GM18858 (cell line): ENCODE measurements around the gene NFIX.

Source experiments
- ATAC-seq: cut with Tn5 transposase; IDR thresholded peaks from one replicate; pipeline ENCODE4 v1.9.1; 2021; ENCODE audit not compliant: unreplicated experiment

NFIX gene

GRCh38 chr19:13121551-13122274, 126.4 kb downstream of the NFIX start:
- ATAC-seq: no peak

DNA sequence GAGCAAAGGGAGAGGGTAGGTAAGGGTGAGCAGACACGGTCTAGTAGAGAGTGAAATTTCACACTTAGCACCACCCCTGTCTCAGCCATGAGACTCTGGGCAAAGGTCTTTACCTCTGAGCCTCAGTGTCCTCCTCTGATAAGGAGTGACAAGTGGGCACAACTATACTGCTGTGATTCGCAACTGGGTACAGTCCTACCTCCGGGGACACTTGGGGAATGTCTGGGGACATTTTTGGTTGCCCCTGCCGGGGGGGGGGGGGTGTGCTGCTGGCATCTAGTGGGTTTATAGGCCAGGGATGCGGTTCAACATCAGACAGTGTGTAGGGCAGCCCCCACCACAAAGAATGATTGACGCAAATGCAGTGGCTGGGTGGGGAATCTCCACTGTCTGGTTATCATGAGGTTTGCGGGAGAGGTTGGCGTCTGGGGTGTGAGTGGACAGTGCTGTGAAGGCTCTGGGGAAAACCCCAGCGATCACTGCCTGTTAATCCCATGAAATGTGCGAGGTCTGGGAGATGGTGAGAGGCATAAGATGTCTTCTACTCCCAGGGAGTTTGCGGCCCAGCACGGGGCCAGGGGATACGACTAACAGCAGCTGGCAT, 127.1 kb downstream of the NFIX start:
- ATAC-seq: no peak

GRCh38 chr19:13122980-13123957, 128.0 kb downstream of the NFIX start:
- no peak for ATAC-seq

DNA sequence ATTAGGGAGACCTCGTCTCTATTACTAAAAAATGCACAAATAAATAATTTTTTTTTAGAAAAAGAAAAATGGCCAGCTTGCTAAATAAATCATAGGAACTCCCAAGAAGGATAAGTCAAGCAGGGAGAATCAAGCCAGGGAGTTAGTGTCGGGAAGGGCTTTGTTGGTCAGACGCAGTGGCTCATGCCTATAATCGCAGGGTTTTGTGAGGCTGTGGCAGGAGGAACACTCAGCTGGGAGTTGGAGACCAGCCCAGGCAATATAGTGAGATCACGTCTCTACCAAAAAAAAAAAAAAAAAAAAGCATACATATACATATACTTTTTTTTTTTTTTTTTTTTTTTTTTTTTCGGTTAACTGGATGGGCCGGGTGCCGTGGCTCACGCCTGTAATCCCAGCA, 131.8 kb downstream of the NFIX start:
- ATAC-seq: no peak

DNA sequence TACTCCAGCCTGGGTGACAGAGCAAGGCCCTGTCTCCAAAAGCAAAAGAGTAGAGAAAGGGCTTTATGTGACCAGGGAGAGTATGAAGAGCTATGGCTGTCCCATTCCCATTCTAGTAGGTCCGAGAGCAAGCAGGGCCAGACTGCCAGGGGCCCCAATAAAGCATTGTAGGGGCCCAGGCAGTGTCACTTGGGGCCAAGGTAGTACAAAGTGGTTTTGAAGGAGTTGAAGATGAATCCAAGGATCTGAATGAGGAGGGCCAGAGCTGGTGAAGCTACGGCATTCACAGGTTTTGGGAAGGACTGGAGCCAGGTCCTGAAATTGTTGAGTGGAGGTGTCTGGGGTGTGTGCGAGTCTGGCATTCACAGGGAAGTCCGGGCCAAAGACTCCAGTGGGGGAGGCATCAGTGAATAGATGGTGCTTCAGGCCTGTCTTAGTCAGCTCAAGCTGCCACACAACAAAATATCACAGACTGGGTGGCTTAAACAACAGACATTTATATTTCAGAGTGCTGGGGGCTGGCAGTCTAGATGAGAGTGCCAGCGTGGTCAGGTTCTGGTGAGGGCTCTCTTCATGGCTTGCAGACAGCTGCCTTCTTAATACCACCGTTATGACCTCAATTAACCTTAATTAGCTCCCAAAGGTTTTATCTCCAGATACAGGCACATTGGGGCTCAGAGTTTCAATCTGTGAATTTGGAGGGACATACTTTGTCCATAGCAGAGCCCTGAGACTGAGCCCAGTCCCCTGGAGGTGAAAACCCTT, 132.7 kb downstream of the NFIX start:
- no peak for ATAC-seq

- ATAC-seq: no peak
Observed at GRCh38 chr19:13128583-13128982, 133.3 kb downstream of the NFIX start.

GRCh38 chr19:13129384-13129783, 134.1 kb downstream of the NFIX start:
- no peak for ATAC-seq

DNA sequence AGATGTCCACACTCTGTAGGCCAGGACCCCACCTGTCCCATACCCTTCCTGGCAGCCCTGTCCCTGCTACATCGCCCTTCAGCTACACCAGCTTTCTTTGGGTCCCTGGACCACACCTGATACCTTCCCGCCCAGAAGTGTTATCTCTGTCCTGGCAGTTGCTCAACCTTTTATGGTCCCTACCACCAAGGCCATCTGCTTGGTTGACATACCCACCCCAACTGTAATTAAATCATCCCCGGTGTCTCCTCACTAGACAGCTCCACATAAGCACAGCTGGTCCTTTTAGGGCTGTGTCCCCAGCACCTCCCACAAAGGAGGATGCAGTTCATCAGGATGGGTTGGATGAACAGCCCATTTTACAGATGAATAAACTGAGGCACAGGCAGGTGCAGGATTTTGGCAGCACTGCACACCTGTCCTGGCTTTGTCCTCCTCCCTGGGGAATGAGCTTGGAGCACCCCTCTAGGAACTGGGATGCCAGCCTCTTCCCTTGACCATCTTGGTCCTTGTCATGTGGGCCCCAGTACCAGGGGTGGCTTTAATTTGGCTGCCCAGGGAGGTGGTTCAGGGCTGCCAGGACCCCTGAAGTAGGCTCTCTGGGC, 135.7 kb downstream of the NFIX start:
- no peak for ATAC-seq

- no peak for ATAC-seq
Observed at GRCh38 chr19:13132471-13133180, 137.4 kb downstream of the NFIX start.

GRCh38 chr19:13133241-13133870, 138.1 kb downstream of the NFIX start:
- no peak for ATAC-seq

- no peak for ATAC-seq
Observed at GRCh38 chr19:13134626-13135025, 139.4 kb downstream of the NFIX start.

DNA sequence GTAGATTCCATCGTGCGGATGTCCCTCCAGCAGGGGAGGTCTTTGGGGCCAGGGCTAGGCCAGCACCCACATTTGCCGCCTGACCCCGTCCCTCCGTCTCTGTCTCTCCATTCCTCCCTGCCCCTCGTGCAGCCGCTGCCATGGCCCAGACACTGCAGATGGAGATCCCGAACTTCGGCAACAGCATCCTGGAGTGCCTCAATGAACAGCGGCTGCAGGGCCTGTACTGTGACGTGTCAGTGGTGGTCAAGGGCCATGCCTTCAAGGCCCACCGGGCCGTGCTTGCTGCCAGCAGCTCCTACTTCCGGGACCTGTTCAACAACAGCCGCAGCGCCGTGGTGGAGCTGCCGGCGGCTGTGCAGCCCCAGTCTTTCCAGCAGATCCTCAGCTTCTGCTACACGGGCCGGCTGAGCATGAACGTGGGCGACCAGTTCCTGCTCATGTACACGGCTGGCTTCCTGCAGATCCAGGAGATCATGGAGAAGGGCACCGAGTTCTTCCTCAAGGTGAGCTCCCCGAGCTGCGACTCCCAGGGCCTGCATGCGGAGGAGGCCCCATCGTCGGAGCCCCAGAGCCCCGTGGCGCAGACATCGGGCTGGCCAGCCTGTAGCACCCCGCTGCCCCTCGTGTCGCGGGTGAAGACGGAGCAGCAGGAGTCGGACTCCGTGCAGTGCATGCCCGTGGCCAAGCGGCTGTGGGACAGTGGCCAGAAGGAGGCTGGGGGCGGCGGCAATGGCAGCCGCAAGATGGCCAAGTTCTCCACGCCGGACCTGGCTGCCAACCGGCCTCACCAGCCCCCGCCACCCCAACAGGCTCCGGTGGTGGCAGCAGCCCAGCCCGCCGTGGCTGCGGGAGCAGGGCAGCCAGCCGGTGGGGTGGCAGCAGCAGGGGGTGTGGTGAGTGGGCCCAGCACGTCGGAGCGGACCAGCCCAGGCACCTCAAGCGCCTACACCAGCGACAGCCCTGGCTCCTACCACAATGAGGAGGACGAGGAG, 140.1 kb downstream of the NFIX start:
- no peak for ATAC-seq

GRCh38 chr19:13137290-13137794, 142.1 kb downstream of the NFIX start:
- ATAC-seq: no peak

DNA sequence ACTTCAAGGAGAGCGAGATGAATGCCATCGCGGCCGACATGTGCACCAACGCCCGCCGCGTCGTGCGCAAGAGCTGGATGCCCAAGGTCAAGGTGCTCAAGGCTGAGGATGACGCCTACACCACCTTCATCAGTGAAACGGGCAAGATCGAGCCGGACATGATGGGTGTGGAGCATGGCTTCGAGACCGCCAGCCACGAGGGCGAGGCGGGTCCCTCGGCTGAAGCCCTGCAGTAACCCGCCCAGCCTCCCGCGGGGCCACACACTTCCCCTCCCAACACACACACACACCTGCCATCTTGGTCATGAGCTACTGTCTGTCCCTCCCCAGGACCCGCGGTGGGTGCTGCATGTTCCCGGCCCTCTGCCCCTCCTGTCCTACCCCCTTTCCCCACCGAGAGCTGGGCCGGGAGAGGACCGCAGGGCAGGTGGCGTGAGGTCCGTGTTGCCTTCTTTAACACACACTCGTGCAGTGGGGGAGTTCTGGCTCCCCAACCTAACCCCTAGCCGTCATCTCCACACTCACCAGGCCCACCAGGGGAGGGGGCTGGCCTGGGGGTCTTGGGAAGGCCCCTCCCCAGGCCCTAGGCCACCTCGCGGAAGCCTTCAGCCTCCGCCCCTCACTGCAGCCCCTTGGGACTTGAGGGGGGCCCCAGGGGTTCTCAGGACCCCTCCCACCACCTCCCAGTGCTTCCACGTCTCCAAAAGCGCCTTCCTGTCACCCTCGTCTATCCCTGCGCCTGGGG, 143.1 kb downstream of the NFIX start:
- no peak for ATAC-seq

- ATAC-seq: no peak
Observed at GRCh38 chr19:13138916-13139198, 143.6 kb downstream of the NFIX start.

- ATAC-seq: no peak
Observed at GRCh38 chr19:13139633-13140311, 144.5 kb downstream of the NFIX start.
